ENCODE data around the gene CFAP44. TPM values are rescaled to one million over a fixed set of nuclear protein-coding genes. Genes with fewer than 3 reads are reported as not detected.

The CFAP44 gene
- total and polyA plus RNA-seq, 2 of the 4 experiments (the other 2 are of a cell fraction): 0.90 to 1.7 TPM

GRCh38 chr3:113450911-113451310 is 9.6 kb upstream of the CFAP44 start:
- WGBS, 2 experiments (ENCODE audit: extremely low coverage in 2 of 2, insufficient read length in 1 of 2): no CpG with 5 or more reads among the region's 1 CpG
- H3K9me3 ChIP-seq (ENCODE audit: control insufficient read depth, insufficient read depth, low read length): no peaks in the 10 kb centered on the region
- H3K4me2 ChIP-seq (ENCODE audit: low read depth, low read length): no peak overlapping the region
- no peak overlapping the region for H3K4me3 ChIP-seq (ENCODE audit: insufficient read depth, low read depth, low read length)
- no peaks in the 10 kb centered on the region for H3K79me1 ChIP-seq (ENCODE audit: low read depth in 1 of 2, low read length in 2 of 2)
- dilution Hi-C loops (cut with HindIII; ENCODE audit: low sequenced_read_pairs, unreplicated experiment) (no loop called here), intact Hi-C loops (cut with micrococcal nuclease) (no loop called here), in situ Hi-C loops (cut with MboI; ENCODE audit: low sequenced_read_pairs) (no loop called here)
- ChIA-PET CTCF (no interaction called here), POLR2A (ENCODE audit: unreplicated experiment) (no interaction called here)
- H2AFZ ChIP-seq (replicated peaks; ENCODE audit: low read length, poor library complexity): no peak overlapping the region
- H2BK15ac ChIP-seq (ENCODE audit: low read depth, low read length): no peak overlapping the region
- H3K23ac ChIP-seq (ENCODE audit: low read depth, low read length): no peak overlapping the region
- H4K8ac ChIP-seq (ENCODE audit: low read depth in 2 of 2, low read length in 2 of 2): no peak overlapping the region
- no TSS peak for BruUV-seq (replicated peaks)
- H3K18ac ChIP-seq (ENCODE audit: low read depth, low read length): no peak overlapping the region
- no peak overlapping the region for H3K56ac ChIP-seq (ENCODE audit: extremely low read depth, insufficient read depth, low read length)
- H4K20me1 ChIP-seq (ENCODE audit: insufficient read depth, low read length): no peaks in the 10 kb centered on the region
- TF ChIP-seq CTCF (conservative IDR thresholded peaks at IDR 0.05; ENCODE audit: low read depth, low read length) (no peak), ELK1 (IDR thresholded peaks at IDR 0.05; ENCODE audit: borderline replicate concordance, low read depth, low read length) (no peak), RAD21 (IDR thresholded peaks at IDR 0.05; ENCODE audit: low read length) (no peak), RFX5 (IDR thresholded peaks at IDR 0.05; ENCODE audit: low read depth, low read length) (no peak), FOS (IDR thresholded peaks at IDR 0.05; ENCODE audit: low read depth, low read length) (no peak), MAZ (IDR thresholded peaks at IDR 0.05; ENCODE audit: borderline replicate concordance, low read depth, low read length) (no peak), BHLHE40 (IDR thresholded peaks at IDR 0.05; ENCODE audit: low read depth, low read length) (no peak), RCOR1 (IDR thresholded peaks at IDR 0.05; ENCODE audit: insufficient replicate concordance, low read length) (no peak), USF2 (IDR thresholded peaks at IDR 0.05; ENCODE audit: low read depth, low read length) (no peak), CEBPB (IDR thresholded peaks at IDR 0.05; ENCODE audit: low read depth, low read length) (no peak), NFE2L2 (IDR thresholded peaks at IDR 0.05; ENCODE audit: low read depth, low read length) (no peak), SMC3 (IDR thresholded peaks at IDR 0.05; ENCODE audit: low read depth, low read length) (no peak), MXI1 (IDR thresholded peaks at IDR 0.05; ENCODE audit: borderline replicate concordance, low read depth, low read length) (no peak), MAFK (IDR thresholded peaks at IDR 0.05; ENCODE audit: low read depth, low read length) (no peak)
- no peak overlapping the region for H2AK9ac ChIP-seq (replicated peaks; ENCODE audit: low read depth, low read length, poor library complexity)
- no peak overlapping the region for H2BK20ac ChIP-seq (ENCODE audit: low read depth, low read length)
- H3K9ac ChIP-seq (ENCODE audit: low read depth, low read length): no peak overlapping the region
- no peak overlapping the region for H3K27ac ChIP-seq (ENCODE audit: insufficient read depth, low read length)
- H3K14ac ChIP-seq (replicated peaks; ENCODE audit: low read depth, low read length): no peak overlapping the region
- no peaks in the 10 kb centered on the region for H3K4me1 ChIP-seq (ENCODE audit: control insufficient read depth, insufficient read depth, low read length)
- no peak overlapping the region for H3K4ac ChIP-seq (ENCODE audit: low read depth, low read length)
- no peak overlapping the region for H4K5ac ChIP-seq (ENCODE audit: low read depth, low read length)
- H2AK5ac ChIP-seq (ENCODE audit: low read depth, low read length): no peak overlapping the region
- H2BK120ac ChIP-seq (ENCODE audit: low read depth, low read length): no peak overlapping the region
- ATAC-seq (ENCODE audit: low read depth) (no peak), DNase-seq (no peak)
- no peak overlapping the region for H2BK5ac ChIP-seq (ENCODE audit: low read depth, low read length, poor library complexity, severe bottlenecking)
- H3K9me1 ChIP-seq (ENCODE audit: insufficient read depth, low read length): no peaks in the 10 kb centered on the region
- no peaks in the 10 kb centered on the region for H3K27me3 ChIP-seq (ENCODE audit: control insufficient read depth, insufficient read depth, low read length)
- H3K36me3 ChIP-seq (ENCODE audit: control insufficient read depth, insufficient read depth, low read length): peaks cover 4% of the 10 kb centered on the region
- H4K91ac ChIP-seq (ENCODE audit: insufficient read depth, low read depth, low read length): no peak overlapping the region

Data from IMR-90 (cell line).